GM23338 (cell line): ENCODE data around the gene ILKAP. TPM values are rescaled to one million over a fixed set of nuclear protein-coding genes. Genes with fewer than 3 reads are reported as not detected.

Experiments used
- ATAC-seq: fragments of 200-7000 bp; cut with Tn5 transposase; 3 replicates; pipeline ENCODE4 v1.9.1; 2020
- DNase-seq: peaks from one replicate; pipeline ENCODE4 v3.0.0-alpha.2; 2015; ENCODE audit warnings: low spot score
- H2AFZ ChIP-seq: fragments of 200-600 bp; sonication (generic); 2 replicates; pipeline ENCODE4 v1.8.0; 2016; ENCODE audit warnings: antibody characterized with exemption, mild to moderate bottlenecking, moderate library complexity
- H3F3A ChIP-seq: fragments of 200-600 bp; sonication (generic); replicated peaks from 2 replicates; pipeline ENCODE4 v1.8.0; 2017; ENCODE audit warnings: antibody characterized with exemption, mixed run types, low read depth
- H3K27ac ChIP-seq: fragments of 200-600 bp; sonication (generic); 2 replicates; pipeline ENCODE4 v1.6.1; 2016; ENCODE audit warnings: low read depth
- H3K27me3 ChIP-seq: fragments of 200-600 bp; sonication (generic); 2 replicates; pipeline ENCODE4 v1.8.0; 2016; ENCODE audit warnings: mild to moderate bottlenecking, mixed run types, moderate library complexity; ENCODE audit not compliant: insufficient read depth
- H3K36me3 ChIP-seq: fragments of 200-600 bp; sonication (generic); 2 replicates; pipeline ENCODE4 v1.8.0; 2016; ENCODE audit warnings: mild to moderate bottlenecking; ENCODE audit not compliant: insufficient read depth
- H3K4me1 ChIP-seq: fragments of 200-600 bp; sonication (generic); 2 replicates; pipeline ENCODE4 v1.8.0; 2016; ENCODE audit warnings: mild to moderate bottlenecking, moderate library complexity; ENCODE audit not compliant: insufficient read depth
- H3K4me2 ChIP-seq: fragments of 200-600 bp; sonication (generic); 2 replicates; pipeline ENCODE4 v1.7.1; 2017; ENCODE audit warnings: mixed run types
- H3K4me3 ChIP-seq: fragments of 200-600 bp; sonication (generic); 2 replicates; pipeline ENCODE4 v1.6.1; 2016; ENCODE audit warnings: mixed run types
- H3K79me2 ChIP-seq: fragments of 200-600 bp; sonication (generic); replicated peaks from 2 replicates; pipeline ENCODE4 v1.8.0; 2017; ENCODE audit warnings: mild to moderate bottlenecking; ENCODE audit not compliant: insufficient read depth
- H3K9me2 ChIP-seq: fragments of 200-600 bp; sonication (generic); 2 replicates; pipeline ENCODE4 v1.8.0; 2017; ENCODE audit not compliant: insufficient read depth
- H4K20me1 ChIP-seq: fragments of 200-600 bp; sonication (generic); replicated peaks from 2 replicates; pipeline ENCODE4 v1.8.0; 2017; ENCODE audit warnings: mild to moderate bottlenecking; ENCODE audit not compliant: insufficient read depth
- H3K27ac Mint-ChIP-seq: 2 replicates; pipeline ENCODE4 v1.8.0; 2020; ENCODE audit warnings: inconsistent platforms, mild to moderate bottlenecking, moderate library complexity, mixed read lengths
- H3K27me3 Mint-ChIP-seq: 3 replicates; pipeline ENCODE4 v1.8.0; 2022; ENCODE audit warnings: low read depth, mild to moderate bottlenecking, moderate library complexity, mixed read lengths, inconsistent platforms; ENCODE audit not compliant: insufficient read depth, poor library complexity
- H3K36me3 Mint-ChIP-seq: 3 replicates; pipeline ENCODE4 v1.8.0; 2021; ENCODE audit warnings: low read depth, mild to moderate bottlenecking, inconsistent platforms, moderate library complexity, mixed read lengths
- H3K4me1 Mint-ChIP-seq: 3 replicates; pipeline ENCODE4 v1.8.0; 2020; ENCODE audit warnings: mild to moderate bottlenecking, inconsistent platforms, mixed read lengths
- H3K4me3 Mint-ChIP-seq: 3 replicates; pipeline ENCODE4 v1.8.0; 2021; ENCODE audit warnings: moderate library complexity, mild to moderate bottlenecking, inconsistent platforms, mixed read lengths
- H3K9me3 Mint-ChIP-seq: 3 replicates; pipeline ENCODE4 v1.8.0; 2020; ENCODE audit warnings: moderate library complexity, mild to moderate bottlenecking, inconsistent platforms, mixed read lengths
- EZH2 ChIP-seq: fragments of 200-600 bp; sonication (generic); IDR thresholded peaks from one replicate; pipeline ENCODE4 v1.8.0; 2017; ENCODE audit warnings: antibody characterized with exemption, mild to moderate bottlenecking, low read depth; ENCODE audit not compliant: unreplicated experiment
- EZH2phosphoT487 ChIP-seq: fragments of 200-600 bp; sonication (generic); IDR thresholded peaks from one replicate; pipeline ENCODE4 v1.8.1; 2018; ENCODE audit warnings: antibody characterized with exemption; ENCODE audit not compliant: unreplicated experiment
- REST ChIP-seq: IDR thresholded peaks from one replicate; pipeline ENCODE4 v1.6.1; 2018; ENCODE audit warnings: antibody characterized with exemption; ENCODE audit not compliant: unreplicated experiment
- ZNF462 ChIP-seq: fragments of 250-450 bp; sonication (Bioruptor Pico); IDR thresholded peaks from 2 replicates; pipeline ENCODE4 v1.5.0; 2020; ENCODE audit warnings: mild to moderate bottlenecking, moderate library complexity
- polyA plus RNA-seq: library from polyadenylated mRNA; unstranded; fragments of >200 nt; fragmentation: Nextera tagmentation; extraction: Ambion mirVana; gene quantifications from 2 replicates; pipeline ENCODE4 v1.2.1, GENCODE V29; 2016
- total RNA-seq: library from RNA; depleted of rRNA; stranded (reverse); fragments of >200 nt; shearing (Covaris generic); gene quantifications from 2 replicates; pipeline ENCODE4 v1.2.3, GENCODE V29; 2014

ILKAP gene
- total and polyA plus RNA-seq, 2 experiments from 2014 or later, result 17.0 to 35.9 TPM

- peaks cover 14% of the 10 kb centered on the region for H3K4me1 Mint-ChIP-seq
- H3K4me2 ChIP-seq, result peak overlapping the region; percentile 86
- H3K27ac Mint-ChIP-seq, result no peak overlapping the region
- peaks cover 49% of the 10 kb centered on the region for H3K27me3 Mint-ChIP-seq
- H3K4me3 ChIP-seq, result peak overlapping the region; percentile 63
- H3K4me3 Mint-ChIP-seq, result peak overlapping the region; percentile 71
- H3K27me3 ChIP-seq, result peaks cover 50% of the 10 kb centered on the region
- peaks cover 2% of the 10 kb centered on the region; the same call in 1 of the 3 replicates for H3K9me3 Mint-ChIP-seq
- no peaks in the 10 kb centered on the region for H3K36me3 ChIP-seq
- H4K20me1 ChIP-seq, result no peaks in the 10 kb centered on the region
- peak overlapping the region; percentile 69; the same call in 1 of the 2 replicates for H2AFZ ChIP-seq
- TF ChIP-seq REST (no peak), EZH2phosphoT487 (no peak), EZH2 (peak; percentile 51)
- 0 out of 2 replicates have a peak, but pooled peaks cover 8% of the 10 kb centered on the region for H3F3A ChIP-seq
- DNase-seq, result peak; percentile 47
- no peaks in the 10 kb centered on the region for H3K36me3 Mint-ChIP-seq
- H3K27ac ChIP-seq, result no peak overlapping the region
- H3K79me2 ChIP-seq, result no peaks in the 10 kb centered on the region
- ATAC-seq, result peak; percentile 5; the same call in 2 of the 3 replicates
- peaks cover 13% of the 10 kb centered on the region for H3K4me1 ChIP-seq
- no peaks in the 10 kb centered on the region for H3K9me2 ChIP-seq
Observed at GRCh38 chr2:238159071-238159539, 44.4 kb downstream of the ILKAP start.

GRCh38 chr2:238158509-238159070, 44.9 kb downstream of the ILKAP start, which contains the start of gene ERFE:
TSS of gene ERFE (plus strand) at chr2:238158970. CDS start at chr2:238159008, 38 bp downstream.
- 0 out of 2 replicates have a peak, but pooled peaks cover 8% of the 10 kb centered on the region for H3F3A ChIP-seq
- Mint-ChIP-seq H3K9me3 (peaks cover 3% of the 10 kb centered on the region; the same call in 1 of the 3 replicates), H3K4me1 (peaks cover 14% of the 10 kb centered on the region), H3K27me3 (peaks cover 49% of the 10 kb centered on the region), H3K27ac (no peak within 1 kb of the TSS), H3K36me3 (no peaks in the 10 kb centered on the region), H3K4me3 (peak within 1 kb of the TSS; percentile 76)
- no peaks in the 10 kb centered on the region for H3K9me2 ChIP-seq
- H3K4me3 ChIP-seq, result peak within 1 kb of the TSS; percentile 87
- H3K27ac ChIP-seq, result no peak within 1 kb of the TSS
- H3K36me3 ChIP-seq, result no peaks in the 10 kb centered on the region
- H4K20me1 ChIP-seq, result no peaks in the 10 kb centered on the region
- peaks cover 13% of the 10 kb centered on the region for H3K4me1 ChIP-seq
- peak within 1 kb of the TSS; percentile 93 for H2AFZ ChIP-seq
- H3K27me3 ChIP-seq, result peaks cover 45% of the 10 kb centered on the region
- H3K79me2 ChIP-seq, result no peaks in the 10 kb centered on the region
- DNase-seq (peak; percentile 81), ATAC-seq (peak; percentile 42)
- peak within 1 kb of the TSS; percentile 86 for H3K4me2 ChIP-seq
- no peak for TF ChIP-seq REST
- TF ChIP-seq ZNF462 (CRISPR knock-in tag), result no peak
